Neuron (in vitro differentiated cells): ENCODE data around the gene C1QL3.

Experiments used
- H2AFZ ChIP-seq: one replicate; pipeline ENCODE4 v1.6.1; 2013; ENCODE audit warnings: low read depth, mild to moderate bottlenecking, inconsistent platforms, low read length, moderate library complexity
- H3K27me3 ChIP-seq: one replicate; pipeline ENCODE4 v1.6.1; 2013; ENCODE audit warnings: low read length; ENCODE audit not compliant: insufficient read depth
- H3K36me3 ChIP-seq: one replicate; pipeline ENCODE4 v1.6.1; 2013; ENCODE audit warnings: low read length; ENCODE audit not compliant: insufficient read depth
- H3K4me1 ChIP-seq: one replicate; pipeline ENCODE4 v1.6.1; 2013; ENCODE audit warnings: low read length; ENCODE audit not compliant: insufficient read depth
- H3K4me3 ChIP-seq: 2 replicates; pipeline ENCODE4 v1.5.1; 2013; ENCODE audit warnings: mild to moderate bottlenecking, low read length, moderate library complexity
- H3K9me3 ChIP-seq: one replicate; pipeline ENCODE4 v1.6.1; 2013; ENCODE audit warnings: low read length

Gene C1QL3

DNA sequence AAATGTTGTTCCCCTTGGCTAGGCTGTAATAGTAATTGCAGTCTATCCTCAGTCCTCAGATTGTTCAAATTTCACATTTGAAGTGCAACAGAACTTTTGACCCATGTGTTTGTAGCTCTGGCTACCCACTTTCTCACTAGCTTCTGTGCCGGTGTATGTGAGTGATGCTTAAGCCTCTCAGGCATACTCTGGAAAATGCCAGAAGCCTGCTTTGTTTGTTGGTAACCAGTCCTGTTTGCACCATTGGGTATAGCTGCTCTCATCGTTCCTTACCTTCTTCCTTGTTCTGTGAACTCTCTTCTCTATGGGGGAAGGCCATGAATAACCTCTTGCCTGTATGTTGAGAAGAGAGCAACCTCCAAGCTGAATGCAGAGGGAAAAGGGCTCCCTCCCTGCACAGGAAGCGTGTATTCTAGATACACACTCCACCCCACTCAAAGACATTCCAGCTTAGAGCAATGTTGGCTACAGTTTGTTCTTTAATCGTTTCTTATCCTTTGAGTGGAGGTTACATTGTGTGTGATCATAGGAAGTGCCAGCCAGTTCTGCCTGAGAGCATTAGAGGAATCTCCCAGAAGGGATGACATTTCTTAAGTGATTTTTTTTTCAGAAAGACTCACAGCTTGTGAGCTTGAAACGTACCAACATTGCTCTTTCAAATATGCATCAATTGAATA lies 40.5 kb downstream of the C1QL3 start:
- H3K9me3 ChIP-seq = no peaks in the 10 kb centered on the region
- no peaks in the 10 kb centered on the region for H3K36me3 ChIP-seq
- no peaks in the 10 kb centered on the region for H3K27me3 ChIP-seq
- H2AFZ ChIP-seq = no peak overlapping the region
- no peak overlapping the region for H3K4me3 ChIP-seq
- no peaks in the 10 kb centered on the region for H3K4me1 ChIP-seq

DNA sequence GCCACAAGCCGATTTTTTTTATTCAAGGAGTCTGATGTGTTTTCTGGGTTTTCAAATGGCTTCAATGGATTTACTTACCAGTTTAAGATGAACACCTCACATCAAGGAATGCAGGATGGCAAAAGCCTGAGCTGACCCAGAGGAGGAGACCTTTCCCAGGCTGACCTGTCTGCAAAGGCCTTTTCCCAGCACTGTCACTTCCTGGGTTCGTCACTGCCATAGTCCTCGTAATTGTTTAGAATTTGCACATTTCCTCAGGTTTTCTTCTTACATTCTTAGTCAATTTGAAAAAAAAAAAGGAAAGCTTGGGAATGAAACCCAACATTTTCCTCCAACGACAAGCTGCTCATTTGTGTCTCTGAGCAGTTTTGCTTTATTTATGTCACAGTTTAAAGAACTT lies 42.9 kb downstream of the C1QL3 start:
- Histone ChIP-seq H3K4me1 (no peaks in the 10 kb centered on the region), H3K9me3 (no peaks in the 10 kb centered on the region)

GRCh38 chr10:16477757-16478156 lies 43.9 kb downstream of the C1QL3 start:
- no peak overlapping the region for H2AFZ ChIP-seq
- H3K4me1 ChIP-seq = no peaks in the 10 kb centered on the region
- no peak overlapping the region for H3K4me3 ChIP-seq
- H3K36me3 ChIP-seq = no peaks in the 10 kb centered on the region
- H3K27me3 ChIP-seq = no peaks in the 10 kb centered on the region
- H3K9me3 ChIP-seq = no peaks in the 10 kb centered on the region

More for the DNA sequence above, 42.9 kb downstream of the C1QL3 start:
- H3K36me3 ChIP-seq = no peaks in the 10 kb centered on the region
- no peaks in the 10 kb centered on the region for H3K27me3 ChIP-seq
- no peak overlapping the region for H3K4me3 ChIP-seq
- H2AFZ ChIP-seq = no peak overlapping the region

DNA sequence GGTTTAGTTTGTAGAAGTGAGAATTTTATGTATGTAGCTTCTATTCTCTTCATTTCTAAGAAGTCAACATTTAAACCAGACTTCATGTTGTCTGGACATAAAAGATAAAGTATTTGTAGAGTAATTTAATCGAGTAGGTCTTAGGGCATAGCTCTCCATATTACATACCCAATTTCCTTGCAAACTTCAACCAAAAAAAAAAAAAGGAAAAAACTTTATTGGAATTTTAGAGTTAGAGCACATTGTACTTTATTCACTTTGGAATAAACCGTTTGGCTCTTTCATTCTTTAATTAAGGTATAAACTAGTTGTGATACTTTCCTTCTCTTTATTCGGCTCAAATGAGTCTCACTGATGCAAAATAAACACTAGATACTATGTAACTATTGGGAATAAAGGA lies 48.9 kb downstream of the C1QL3 start:
- no peak overlapping the region for H2AFZ ChIP-seq
- no peak overlapping the region for H3K4me3 ChIP-seq
- no peaks in the 10 kb centered on the region for H3K9me3 ChIP-seq

DNA sequence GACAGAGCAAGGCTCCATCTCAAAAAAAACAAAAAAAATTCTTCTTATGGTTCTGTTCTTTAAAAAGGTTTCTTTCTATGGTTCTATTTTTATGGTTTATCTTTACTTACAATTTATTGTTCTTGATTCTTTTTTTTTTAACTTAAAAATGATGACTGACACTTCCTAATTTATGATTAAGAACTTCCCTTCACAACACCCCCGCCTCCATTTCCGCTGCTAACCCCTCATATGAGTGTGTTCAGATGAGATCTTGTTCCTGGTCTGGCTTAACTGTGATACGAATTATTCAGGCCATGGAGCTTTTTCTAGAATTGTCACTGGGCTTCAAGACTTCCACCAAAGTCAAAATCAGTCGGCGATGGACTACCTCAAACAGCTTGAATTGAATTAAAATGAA lies 50.9 kb downstream of the C1QL3 start:
- H3K27me3 ChIP-seq = no peaks in the 10 kb centered on the region
- H3K9me3 ChIP-seq = no peaks in the 10 kb centered on the region
- H3K4me3 ChIP-seq = no peak overlapping the region
- no peaks in the 10 kb centered on the region for H3K36me3 ChIP-seq
- no peaks in the 10 kb centered on the region for H3K4me1 ChIP-seq
- H2AFZ ChIP-seq = no peak overlapping the region

More for the DNA sequence above, 48.9 kb downstream of the C1QL3 start:
- no peaks in the 10 kb centered on the region for H3K27me3 ChIP-seq
- no peaks in the 10 kb centered on the region for H3K36me3 ChIP-seq
- H3K4me1 ChIP-seq = no peaks in the 10 kb centered on the region

DNA sequence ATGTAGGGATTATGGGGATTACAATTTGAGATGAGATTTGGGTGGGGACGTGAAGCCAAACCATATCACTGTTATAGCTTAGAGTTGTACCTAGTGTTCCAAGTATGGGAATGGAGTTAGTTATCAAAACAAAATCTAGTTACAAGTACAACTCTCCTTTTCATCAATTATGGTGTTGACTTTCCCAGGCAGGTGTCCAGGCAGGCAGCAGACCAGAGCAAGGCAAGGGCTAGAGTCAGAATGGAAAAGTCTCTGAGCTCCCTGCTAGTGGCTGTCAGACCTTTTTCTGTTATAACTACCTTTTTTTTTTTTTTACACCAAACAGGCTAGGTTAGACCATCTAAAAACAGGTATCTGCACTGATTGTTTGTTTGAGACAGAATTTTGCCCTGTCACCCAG lies 55.7 kb downstream of the C1QL3 start:
- no peaks in the 10 kb centered on the region for H3K27me3 ChIP-seq
- H2AFZ ChIP-seq = no peak overlapping the region
- no peaks in the 10 kb centered on the region for H3K4me1 ChIP-seq
- H3K9me3 ChIP-seq = no peaks in the 10 kb centered on the region
- no peak overlapping the region for H3K4me3 ChIP-seq
- H3K36me3 ChIP-seq = no peaks in the 10 kb centered on the region
